Left colon (tissue), 2 donors: Measurements from ENCODE around the gene TMEM38B. TPM values are rescaled to one million over a fixed set of nuclear protein-coding genes. Genes with fewer than 3 reads are reported as not detected.

Experiments used
- ATAC-seq: fragments of 200-7000 bp; cut with Tn5 transposase; one replicate; pipeline ENCODE4 v1.9.1; 2020; ENCODE audit warnings: mild to moderate bottlenecking, moderate library complexity
- DNase-seq, 2 donors: peaks; one replicate each; pipeline ENCODE4 v3.0.0-alpha.2; 2020
- intact Hi-C, 2 donors: fragments of 100-400 bp; cut with DNase I in 1 of 2; cut with micrococcal nuclease in 1 of 2; formaldehyde crosslinking; loops; one replicate each; pipeline versions ENCODE4 v1.11.2 to v1.14.0; 2022; cut with DNase I, micrococcal nuclease
- total RNA-seq, 2 donors: library from RNA; stranded (reverse); fragmentation: NEBNext Ultra II Directional; extraction: Animal tissue kit (Norgen Biotek cat#: 25700); gene quantifications; one replicate each; pipeline ENCODE4 v1.2.1, GENCODE V29; 2021
- donor health status: DM: no; HTN: no; CAD: no.
- donor health status: DM: yes; HTN: yes; CAD: no.

The TMEM38B gene
- total RNA-seq, 2 donors from 2014 or later, result 21.7 to 25.7 TPM

- DNase-seq (no peak), ATAC-seq (no peak)
- intact Hi-C loops, result no loop called here
Measured at GRCh38 chr9:105816202-105816744, 121.9 kb downstream of the TMEM38B start.

- intact Hi-C loops, result no loop called here
- ATAC-seq (no peak), DNase-seq (no peak)
Measured at GRCh38 chr9:105816981-105817380, 122.6 kb downstream of the TMEM38B start.

DNA sequence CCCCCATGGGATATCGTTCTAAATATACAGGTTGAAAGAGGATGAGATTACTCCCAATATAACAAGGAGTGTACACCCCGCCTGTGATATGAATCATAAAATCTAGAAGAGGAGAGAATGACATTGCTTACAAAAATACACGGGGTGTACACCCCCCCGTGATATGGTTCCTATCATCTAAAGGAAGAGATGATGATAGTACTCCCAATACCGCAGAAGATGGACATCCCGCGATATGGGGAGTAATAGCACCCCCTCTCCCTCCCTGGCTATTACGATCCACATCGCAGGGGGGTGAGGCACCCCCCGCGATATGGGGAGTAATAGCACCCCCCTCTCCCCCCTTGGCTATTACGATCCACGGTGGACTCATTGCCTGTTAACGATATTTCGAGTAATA, 124.6 kb downstream of the TMEM38B start:
- ATAC-seq (no peak), DNase-seq (no peak)
- intact Hi-C loops, result no loop called here

GRCh38 chr9:105822814-105823213, 128.5 kb downstream of the TMEM38B start:
- intact Hi-C loops, result no loop called here
- ATAC-seq (no peak), DNase-seq (no peak)

Other genes starting within 250 kb of the TMEM38B start
- 1 to 10 TPM; 3.8 to 7.8 TPM for gene FSD1L, start 246.5 kb upstream of the TMEM38B start, total RNA-seq
- 10 to 100 TPM; 11.9 to 15.7 TPM for gene FKTN, start 136.4 kb upstream of the TMEM38B start, total RNA-seq
- gene TAL2, start 32.1 kb upstream of the TMEM38B start, total RNA-seq, result not detected